ENCODE results near the gene GP1BB.

DNA sequence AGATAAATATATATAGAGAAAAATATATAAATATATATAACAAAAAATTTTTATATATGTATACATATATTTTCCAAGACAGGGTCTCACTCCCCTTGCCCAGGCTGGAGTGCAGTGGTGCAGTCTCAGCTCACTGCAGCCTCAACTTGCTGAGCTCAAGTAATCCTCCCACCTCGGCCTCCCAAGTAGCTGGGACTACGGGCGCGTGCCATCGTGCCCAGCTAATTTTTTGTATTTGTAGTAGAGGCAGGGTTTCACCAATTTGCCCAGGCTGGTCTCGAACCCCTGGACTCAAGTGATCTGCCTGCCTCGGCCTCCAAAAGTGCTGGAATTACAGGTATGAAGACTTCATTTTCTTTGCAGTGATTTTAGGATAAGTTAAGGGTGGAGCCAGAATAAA is 47.9 kb upstream of the GP1BB start:
- TF ChIP-seq, protein P1, sequence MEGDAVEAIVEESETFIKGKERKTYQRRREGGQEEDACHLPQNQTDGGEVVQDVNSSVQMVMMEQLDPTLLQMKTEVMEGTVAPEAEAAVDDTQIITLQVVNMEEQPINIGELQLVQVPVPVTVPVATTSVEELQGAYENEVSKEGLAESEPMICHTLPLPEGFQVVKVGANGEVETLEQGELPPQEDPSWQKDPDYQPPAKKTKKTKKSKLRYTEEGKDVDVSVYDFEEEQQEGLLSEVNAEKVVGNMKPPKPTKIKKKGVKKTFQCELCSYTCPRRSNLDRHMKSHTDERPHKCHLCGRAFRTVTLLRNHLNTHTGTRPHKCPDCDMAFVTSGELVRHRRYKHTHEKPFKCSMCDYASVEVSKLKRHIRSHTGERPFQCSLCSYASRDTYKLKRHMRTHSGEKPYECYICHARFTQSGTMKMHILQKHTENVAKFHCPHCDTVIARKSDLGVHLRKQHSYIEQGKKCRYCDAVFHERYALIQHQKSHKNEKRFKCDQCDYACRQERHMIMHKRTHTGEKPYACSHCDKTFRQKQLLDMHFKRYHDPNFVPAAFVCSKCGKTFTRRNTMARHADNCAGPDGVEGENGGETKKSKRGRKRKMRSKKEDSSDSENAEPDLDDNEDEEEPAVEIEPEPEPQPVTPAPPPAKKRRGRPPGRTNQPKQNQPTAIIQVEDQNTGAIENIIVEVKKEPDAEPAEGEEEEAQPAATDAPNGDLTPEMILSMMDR (IDR thresholded peaks at IDR 0.05), result no peak
- no peak for TF ChIP-seq POLR2AphosphoS5 (IDR thresholded peaks at IDR 0.05)
- TF ChIP-seq POLR2A (IDR thresholded peaks at IDR 0.05), result no peak
- no peak for TF ChIP-seq EP300 (IDR thresholded peaks at IDR 0.05)
